Neutrophil (primary cell): Measurements from ENCODE around the gene PRSS50.

ENCODE experiments used
- H3K27ac ChIP-seq: fragments of 200-600 bp; sonication (generic); 2 replicates; pipeline ENCODE4 v1.5.1; 2016; ENCODE audit warnings: mild to moderate bottlenecking, moderate library complexity
- H3K27me3 ChIP-seq: fragments of 200-600 bp; sonication (generic); 2 replicates; pipeline ENCODE4 v1.6.0; 2016; ENCODE audit warnings: mild to moderate bottlenecking
- H3K36me3 ChIP-seq: fragments of 200-600 bp; sonication (generic); 2 replicates; pipeline ENCODE4 v1.5.1; 2017
- H3K4me1 ChIP-seq, 2 experiments: fragments of 200-600 bp in 1 of 2; sonication (generic) in 1 of 2; 1 replicate in 1 of 2; 2 replicates in 1 of 2; pipeline versions ENCODE4 v1.5.1 to v1.6.1; 2013 to 2016; ENCODE audit warnings: low read depth in 1 of 2, low read length in 1 of 2, mild to moderate bottlenecking in 1 of 2, moderate library complexity in 1 of 2; ENCODE audit not compliant: control insufficient read depth in 1 of 2, insufficient read depth in 1 of 2
- H3K4me3 ChIP-seq, 2 experiments: fragments of 200-600 bp in 1 of 2; sonication (generic) in 1 of 2; 1 replicate in 1 of 2; 2 replicates in 1 of 2; pipeline ENCODE4 v1.5.1; 2013 to 2016; ENCODE audit warnings: low read depth in 1 of 2, low read length in 1 of 2, mild to moderate bottlenecking in 1 of 2, moderate library complexity in 1 of 2
- H3K9me3 ChIP-seq: fragments of 200-600 bp; sonication (generic); 2 replicates; pipeline ENCODE4 v1.5.1; 2016
- CTCF ChIP-seq: fragments of 200-600 bp; sonication (generic); IDR thresholded peaks from 2 replicates; pipeline ENCODE4 v1.5.1; 2016; ENCODE audit warnings: antibody characterized with exemption

PRSS50 gene

GRCh38 chr3:46733026-46733800, 15.5 kb upstream of the PRSS50 start:
- no peaks in the 10 kb centered on the region for H3K4me1 ChIP-seq
- no peak for TF ChIP-seq CTCF
- H3K27ac ChIP-seq = no peak overlapping the region
- no peak overlapping the region for H3K4me3 ChIP-seq
- H3K9me3 ChIP-seq = no peaks in the 10 kb centered on the region
- H3K36me3 ChIP-seq = no peaks in the 10 kb centered on the region
- H3K27me3 ChIP-seq = peaks cover 28% of the 10 kb centered on the region

- no peak for TF ChIP-seq CTCF
- Histone ChIP-seq H3K27ac (no peak overlapping the region), H3K4me3 (no peak overlapping the region)
Observed at GRCh38 chr3:46731795-46732194, 14.1 kb upstream of the PRSS50 start.

GRCh38 chr3:46730819-46731218, 13.2 kb upstream of the PRSS50 start:
- Histone ChIP-seq H3K27ac (no peak overlapping the region), H3K4me1 (no peaks in the 10 kb centered on the region), H3K4me3 (no peak overlapping the region), H3K9me3 (no peaks in the 10 kb centered on the region), H3K27me3 (peaks cover 23% of the 10 kb centered on the region), H3K36me3 (no peaks in the 10 kb centered on the region)
- no peak for TF ChIP-seq CTCF

More at GRCh38 chr3:46731795-46732194, 14.1 kb upstream of the PRSS50 start:
- Histone ChIP-seq H3K9me3 (no peaks in the 10 kb centered on the region), H3K27me3 (peaks cover 23% of the 10 kb centered on the region), H3K36me3 (no peaks in the 10 kb centered on the region), H3K4me1 (no peaks in the 10 kb centered on the region)

GRCh38 chr3:46729038-46729437, 11.4 kb upstream of the PRSS50 start:
- no peak for TF ChIP-seq CTCF

GRCh38 chr3:46725621-46726314, 8.1 kb upstream of the PRSS50 start:
- Histone ChIP-seq H3K4me1 (no peaks in the 10 kb centered on the region), H3K27me3 (peaks cover 29% of the 10 kb centered on the region), H3K36me3 (no peaks in the 10 kb centered on the region), H3K4me3 (no peak overlapping the region), H3K9me3 (no peaks in the 10 kb centered on the region), H3K27ac (no peak overlapping the region)
- no peak for TF ChIP-seq CTCF

More at GRCh38 chr3:46729038-46729437, 11.4 kb upstream of the PRSS50 start:
- H3K36me3 ChIP-seq = no peaks in the 10 kb centered on the region
- H3K4me1 ChIP-seq = no peaks in the 10 kb centered on the region
- no peak overlapping the region for H3K27ac ChIP-seq
- no peak overlapping the region for H3K4me3 ChIP-seq
- no peaks in the 10 kb centered on the region for H3K9me3 ChIP-seq
- peaks cover 29% of the 10 kb centered on the region for H3K27me3 ChIP-seq
